IPS-15b (cell line): Measurements from ENCODE around the gene REPS1.
"Not testable (repeated sequence)": the region's sequence is repeated elsewhere in the genome, so short reads cannot be mapped to it uniquely, and the experiment has no call there.

ENCODE experiments used
- H3K27me3 ChIP-seq: one replicate; pipeline ENCODE4 v1.6.1; 2013; ENCODE audit warnings: low read length; ENCODE audit not compliant: control insufficient read depth, insufficient read depth
- H3K36me3 ChIP-seq: one replicate; pipeline ENCODE4 v1.6.1; 2013; ENCODE audit warnings: low read length; ENCODE audit not compliant: control insufficient read depth, insufficient read depth
- H3K4me1 ChIP-seq: one replicate; pipeline ENCODE4 v1.6.1; 2013; ENCODE audit warnings: mild to moderate bottlenecking, low read length; ENCODE audit not compliant: control insufficient read depth, insufficient read depth
- H3K4me3 ChIP-seq: one replicate; pipeline ENCODE4 v1.5.1; 2013; ENCODE audit warnings: low read depth, low read length
- H3K9ac ChIP-seq: one replicate; pipeline ENCODE4 v1.6.1; 2013; ENCODE audit warnings: low read depth, mild to moderate bottlenecking, low read length
- H3K9me3 ChIP-seq: one replicate; pipeline ENCODE4 v1.6.1; 2013; ENCODE audit warnings: mild to moderate bottlenecking, low read length; ENCODE audit not compliant: control insufficient read depth, insufficient read depth

The REPS1 gene

DNA sequence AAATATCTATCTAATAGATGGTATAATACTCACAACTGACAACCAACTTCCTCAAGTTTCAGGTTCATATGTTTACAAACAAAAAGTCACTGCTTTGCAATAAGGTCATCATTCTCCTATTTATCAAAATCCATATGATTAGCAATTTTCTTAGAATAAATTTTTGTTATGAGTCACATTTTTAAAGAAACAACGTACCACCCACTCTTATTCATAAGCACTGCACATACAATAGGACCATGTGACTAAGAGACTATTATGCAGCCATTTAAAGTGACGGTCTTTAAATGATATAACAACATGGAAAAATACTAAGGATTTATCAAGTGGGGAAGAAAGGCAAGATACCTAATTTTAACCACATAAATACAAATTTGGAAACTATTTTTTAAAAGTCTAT lies 40.0 kb downstream of the REPS1 start:
- H3K4me1 ChIP-seq: peaks cover 6% of the 10 kb centered on the region
- H3K4me3 ChIP-seq: no peak overlapping the region
- H3K9ac ChIP-seq: no peak overlapping the region
- no peaks in the 10 kb centered on the region for H3K27me3 ChIP-seq
- H3K36me3 ChIP-seq: no peaks in the 10 kb centered on the region
- H3K9me3 ChIP-seq: no peaks in the 10 kb centered on the region

DNA sequence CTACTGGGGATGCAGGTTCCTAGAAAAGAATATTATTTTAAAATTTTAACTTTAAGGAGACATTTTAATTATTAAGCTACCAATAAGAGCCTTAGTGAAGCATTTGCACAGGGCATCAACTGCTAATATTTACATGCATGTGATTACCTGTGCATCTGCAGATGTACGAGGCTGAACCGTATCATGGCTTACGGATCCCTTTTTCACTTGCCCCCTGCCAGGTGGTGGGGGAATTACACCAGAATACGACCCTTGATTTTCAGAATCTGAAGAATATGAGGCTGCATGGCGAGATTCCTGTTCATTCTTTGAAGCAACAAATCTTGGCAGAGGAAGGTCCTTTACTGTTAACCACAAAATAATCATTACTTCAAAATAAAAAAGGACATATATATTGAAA lies 42.7 kb downstream of the REPS1 start:
- H3K9me3 ChIP-seq: no peaks in the 10 kb centered on the region
- H3K36me3 ChIP-seq: peaks cover 2% of the 10 kb centered on the region
- H3K4me1 ChIP-seq: peaks cover 6% of the 10 kb centered on the region

GRCh38 chr6:138944412-138944811 lies 43.6 kb downstream of the REPS1 start:
- no peak overlapping the region for H3K4me3 ChIP-seq
- no peak overlapping the region for H3K9ac ChIP-seq
- H3K36me3 ChIP-seq: peaks cover 2% of the 10 kb centered on the region
- H3K4me1 ChIP-seq: peaks cover 6% of the 10 kb centered on the region
- H3K27me3 ChIP-seq: no peaks in the 10 kb centered on the region
- H3K9me3 ChIP-seq: no peaks in the 10 kb centered on the region

More for the DNA sequence above, 42.7 kb downstream of the REPS1 start:
- no peak overlapping the region for H3K4me3 ChIP-seq
- no peaks in the 10 kb centered on the region for H3K27me3 ChIP-seq
- no peak overlapping the region for H3K9ac ChIP-seq

DNA sequence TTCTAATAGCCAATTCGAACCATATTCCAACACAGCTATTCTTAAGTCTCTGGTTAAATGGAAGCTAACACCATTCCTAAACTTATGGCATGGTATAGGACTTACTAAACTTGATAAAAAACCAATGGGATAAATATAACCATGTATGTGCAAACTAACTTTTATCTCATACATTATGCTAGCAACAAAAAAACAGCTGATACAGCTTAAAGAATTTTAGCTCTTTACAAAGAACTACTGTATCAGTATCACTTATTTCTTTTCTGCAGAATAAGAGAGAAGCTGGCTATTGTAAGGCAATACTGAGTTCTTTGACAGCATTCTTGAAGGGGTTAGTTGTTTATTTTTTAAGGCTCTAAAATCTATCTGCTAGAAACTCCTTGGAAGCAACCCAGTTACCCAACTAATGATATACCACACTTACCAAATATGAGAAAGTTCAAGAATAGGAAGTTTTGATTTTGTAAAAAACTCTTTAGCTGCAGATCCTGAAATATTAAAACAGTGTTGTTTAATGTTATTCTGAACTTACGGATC lies 44.9 kb downstream of the REPS1 start:
- peaks cover 2% of the 10 kb centered on the region for H3K4me1 ChIP-seq

DNA sequence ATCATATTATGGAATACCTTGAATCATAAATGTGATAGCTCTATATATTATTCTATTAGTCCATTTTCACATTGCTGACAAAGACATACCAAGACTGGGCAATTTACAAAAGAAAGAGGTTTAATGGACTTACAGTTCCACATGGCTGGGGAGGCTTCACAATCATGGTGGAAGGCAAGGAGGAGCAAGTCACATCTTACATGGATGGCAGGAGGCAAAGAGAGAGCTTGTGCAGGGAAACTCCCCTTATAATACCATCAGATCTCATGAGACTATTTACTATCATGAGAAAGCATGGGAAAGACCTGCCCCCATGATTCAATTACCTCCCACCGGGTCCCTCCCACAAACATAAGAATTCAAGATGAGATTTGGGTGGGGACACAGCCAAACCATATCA lies 51.2 kb downstream of the REPS1 start:
- H3K4me1 ChIP-seq, H3K36me3 ChIP-seq, H3K9me3 ChIP-seq, H3K27me3 ChIP-seq, H3K4me3 ChIP-seq, H3K9ac ChIP-seq: not testable (repeated sequence)

More for the DNA sequence above, 44.9 kb downstream of the REPS1 start:
- Histone ChIP-seq H3K36me3 (peaks cover 2% of the 10 kb centered on the region), H3K27me3 (no peaks in the 10 kb centered on the region), H3K9me3 (no peaks in the 10 kb centered on the region), H3K4me3 (no peak overlapping the region), H3K9ac (no peak overlapping the region)

GRCh38 chr6:138931660-138932059 lies 56.4 kb downstream of the REPS1 start:
- Histone ChIP-seq H3K27me3 (no peaks in the 10 kb centered on the region), H3K4me1 (no peaks in the 10 kb centered on the region), H3K9ac (no peak overlapping the region), H3K4me3 (no peak overlapping the region), H3K9me3 (no peaks in the 10 kb centered on the region), H3K36me3 (no peaks in the 10 kb centered on the region)

DNA sequence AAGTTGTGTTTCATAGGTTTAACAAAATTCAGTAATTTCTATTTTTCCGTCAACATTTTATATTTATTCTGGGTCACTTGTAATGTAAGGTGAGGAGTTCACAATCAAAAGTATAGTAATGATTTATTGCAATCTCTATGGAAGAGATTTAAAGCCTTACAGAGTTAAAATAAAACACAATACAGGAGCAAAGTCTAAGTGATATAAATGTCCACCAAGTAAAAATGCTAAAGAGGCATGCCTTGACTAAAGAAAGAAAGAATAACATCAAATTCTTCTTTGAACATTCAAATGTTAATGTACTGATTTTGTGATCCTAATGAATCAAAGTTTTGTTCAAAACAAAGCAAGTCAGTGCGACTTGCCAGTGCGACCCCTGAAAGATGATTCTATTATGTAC lies 61.5 kb downstream of the REPS1 start:
- no peaks in the 10 kb centered on the region for H3K9me3 ChIP-seq
- no peak overlapping the region for H3K4me3 ChIP-seq
- no peaks in the 10 kb centered on the region for H3K27me3 ChIP-seq
- no peaks in the 10 kb centered on the region for H3K4me1 ChIP-seq
- H3K9ac ChIP-seq: no peak overlapping the region
- H3K36me3 ChIP-seq: no peaks in the 10 kb centered on the region

DNA sequence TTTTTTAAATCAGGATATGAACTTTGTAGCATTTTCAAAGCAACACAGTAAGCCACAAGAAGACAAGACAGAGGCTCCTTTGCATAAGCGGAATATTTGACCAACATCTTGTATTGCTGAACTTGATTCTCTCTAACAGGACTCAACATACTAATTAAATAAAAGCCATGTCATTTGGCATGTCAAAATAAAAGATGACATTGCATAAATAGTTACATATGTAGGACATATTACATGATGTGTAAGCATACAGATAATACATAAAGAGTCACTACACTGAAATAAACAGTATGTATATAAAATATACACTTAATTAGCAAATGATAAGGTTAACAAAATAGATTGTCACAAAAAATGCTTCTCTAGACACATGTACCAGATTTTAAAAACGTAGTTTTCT lies 62.2 kb downstream of the REPS1 start:
- no peaks in the 10 kb centered on the region for H3K36me3 ChIP-seq
- H3K27me3 ChIP-seq: no peaks in the 10 kb centered on the region
- no peak overlapping the region for H3K9ac ChIP-seq
- H3K4me3 ChIP-seq: no peak overlapping the region
- H3K4me1 ChIP-seq: no peaks in the 10 kb centered on the region
- H3K9me3 ChIP-seq: no peaks in the 10 kb centered on the region

GRCh38 chr6:138923561-138923960 lies 64.5 kb downstream of the REPS1 start:
- no peak overlapping the region for H3K9ac ChIP-seq
- H3K27me3 ChIP-seq: no peaks in the 10 kb centered on the region
- no peaks in the 10 kb centered on the region for H3K9me3 ChIP-seq
- H3K36me3 ChIP-seq: peaks cover 3% of the 10 kb centered on the region
- H3K4me3 ChIP-seq: no peak overlapping the region
- no peaks in the 10 kb centered on the region for H3K4me1 ChIP-seq

- Histone ChIP-seq H3K4me3 (no peak overlapping the region), H3K9me3 (no peaks in the 10 kb centered on the region), H3K9ac (no peak overlapping the region)
Observed at GRCh38 chr6:138920906-138921305, 67.1 kb downstream of the REPS1 start.

DNA sequence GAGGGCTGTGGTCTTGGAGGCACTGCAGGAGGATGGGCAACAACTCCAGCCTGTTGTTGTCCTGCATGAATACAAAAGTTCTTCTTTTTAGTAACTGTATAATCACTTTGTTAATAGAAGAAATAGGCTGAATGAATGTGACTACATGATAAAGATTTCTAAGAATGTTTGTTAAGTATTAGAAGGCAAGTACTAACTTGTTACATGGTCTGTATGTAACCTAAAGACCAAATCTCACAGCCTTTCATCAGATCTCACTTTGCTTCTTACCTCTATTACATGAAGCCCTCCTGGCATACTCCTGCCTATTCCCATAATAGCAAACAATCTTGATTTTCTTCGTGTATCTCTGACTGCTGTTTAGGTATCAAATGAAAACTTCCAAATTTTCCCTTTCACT lies 73.4 kb downstream of the REPS1 start:
- Histone ChIP-seq H3K36me3 (peaks cover 21% of the 10 kb centered on the region), H3K4me1 (no peaks in the 10 kb centered on the region), H3K9me3 (no peaks in the 10 kb centered on the region), H3K27me3 (no peaks in the 10 kb centered on the region), H3K4me3 (no peak overlapping the region), H3K9ac (no peak overlapping the region)

More at GRCh38 chr6:138920906-138921305, 67.1 kb downstream of the REPS1 start:
- Histone ChIP-seq H3K4me1 (no peaks in the 10 kb centered on the region), H3K36me3 (peaks cover 9% of the 10 kb centered on the region), H3K27me3 (no peaks in the 10 kb centered on the region)

GRCh38 chr6:138912308-138912707 lies 75.7 kb downstream of the REPS1 start:
- H3K4me3 ChIP-seq: no peak overlapping the region
- H3K9ac ChIP-seq: no peak overlapping the region
- H3K27me3 ChIP-seq: no peaks in the 10 kb centered on the region
- H3K36me3 ChIP-seq: peaks cover 20% of the 10 kb centered on the region
- no peaks in the 10 kb centered on the region for H3K9me3 ChIP-seq
- no peaks in the 10 kb centered on the region for H3K4me1 ChIP-seq
